Astrocyte of the cerebellum (primary cell): Measurements from ENCODE around the gene ATP13A3.

Experiments
- DNase-seq: peaks from one replicate; pipeline ENCODE4 v3.0.0-alpha.2; 2011; ENCODE audit warnings: low read depth
- H3K4me3 ChIP-seq: 2 replicates; pipeline ENCODE4 v1.5.1; 2011; ENCODE audit warnings: mild to moderate bottlenecking, low read depth, low read length, moderate library complexity
- in situ Hi-C: cut with HindIII; loops from 2 replicates; pipeline ENCODE4 v1.10.0; 2017; ENCODE audit warnings: low sequenced_read_pairs
- TF ChIP-seq, protein P1 (sequence below): IDR thresholded peaks from 2 replicates; pipeline ENCODE4 v1.5.1; 2012; ENCODE audit warnings: low read length, low read depth, moderate library complexity, mild to moderate bottlenecking; ENCODE audit errors: missing control alignments

ATP13A3 gene

DNA sequence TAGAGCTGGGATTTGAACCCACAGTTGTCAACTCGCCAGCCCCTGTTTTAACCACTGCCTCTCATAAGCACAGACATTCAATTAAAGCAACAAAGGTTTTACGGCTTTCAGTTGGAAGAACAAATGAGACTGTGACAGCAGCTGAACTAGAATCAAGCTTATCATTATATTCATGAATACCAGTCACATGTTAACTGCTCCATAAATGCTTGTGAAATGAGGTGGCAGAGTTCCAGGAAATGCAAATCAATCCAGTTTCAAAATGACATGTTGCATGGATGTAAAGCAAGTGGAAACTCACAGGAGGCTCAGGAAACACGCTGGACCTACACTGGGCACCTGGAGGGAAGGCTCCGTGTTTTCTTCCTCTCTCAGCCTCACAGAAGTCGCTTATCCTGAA lies 91.6 kb downstream of the ATP13A3 start:
- in situ Hi-C loops, result no loop called here
- no peak overlapping the region for H3K4me3 ChIP-seq
- no peak for DNase-seq
- TF ChIP-seq, protein P1, sequence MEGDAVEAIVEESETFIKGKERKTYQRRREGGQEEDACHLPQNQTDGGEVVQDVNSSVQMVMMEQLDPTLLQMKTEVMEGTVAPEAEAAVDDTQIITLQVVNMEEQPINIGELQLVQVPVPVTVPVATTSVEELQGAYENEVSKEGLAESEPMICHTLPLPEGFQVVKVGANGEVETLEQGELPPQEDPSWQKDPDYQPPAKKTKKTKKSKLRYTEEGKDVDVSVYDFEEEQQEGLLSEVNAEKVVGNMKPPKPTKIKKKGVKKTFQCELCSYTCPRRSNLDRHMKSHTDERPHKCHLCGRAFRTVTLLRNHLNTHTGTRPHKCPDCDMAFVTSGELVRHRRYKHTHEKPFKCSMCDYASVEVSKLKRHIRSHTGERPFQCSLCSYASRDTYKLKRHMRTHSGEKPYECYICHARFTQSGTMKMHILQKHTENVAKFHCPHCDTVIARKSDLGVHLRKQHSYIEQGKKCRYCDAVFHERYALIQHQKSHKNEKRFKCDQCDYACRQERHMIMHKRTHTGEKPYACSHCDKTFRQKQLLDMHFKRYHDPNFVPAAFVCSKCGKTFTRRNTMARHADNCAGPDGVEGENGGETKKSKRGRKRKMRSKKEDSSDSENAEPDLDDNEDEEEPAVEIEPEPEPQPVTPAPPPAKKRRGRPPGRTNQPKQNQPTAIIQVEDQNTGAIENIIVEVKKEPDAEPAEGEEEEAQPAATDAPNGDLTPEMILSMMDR, result no peak

DNA sequence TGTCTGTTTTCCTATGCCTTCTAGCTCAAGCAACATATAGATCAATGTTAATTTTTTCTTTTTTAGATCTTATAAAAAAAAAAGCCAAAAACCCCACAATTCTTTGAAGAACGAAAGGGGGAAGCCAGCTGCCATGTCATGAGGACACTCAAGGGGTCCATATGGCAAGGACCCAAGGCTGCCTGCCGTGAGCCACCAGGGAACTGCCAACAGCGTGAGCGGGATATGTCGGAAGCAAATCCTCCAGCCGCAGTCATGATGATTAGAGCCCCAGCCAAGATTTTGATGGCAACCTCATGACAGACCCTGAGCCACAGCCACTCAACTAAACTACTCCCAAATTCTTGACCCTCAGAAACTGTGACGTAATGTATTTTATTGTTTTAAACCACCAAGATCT lies 94.2 kb downstream of the ATP13A3 start:
- in situ Hi-C loops, result no loop called here
- TF ChIP-seq, protein P1, result no peak
- no peak for DNase-seq
- H3K4me3 ChIP-seq, result no peak overlapping the region

DNA sequence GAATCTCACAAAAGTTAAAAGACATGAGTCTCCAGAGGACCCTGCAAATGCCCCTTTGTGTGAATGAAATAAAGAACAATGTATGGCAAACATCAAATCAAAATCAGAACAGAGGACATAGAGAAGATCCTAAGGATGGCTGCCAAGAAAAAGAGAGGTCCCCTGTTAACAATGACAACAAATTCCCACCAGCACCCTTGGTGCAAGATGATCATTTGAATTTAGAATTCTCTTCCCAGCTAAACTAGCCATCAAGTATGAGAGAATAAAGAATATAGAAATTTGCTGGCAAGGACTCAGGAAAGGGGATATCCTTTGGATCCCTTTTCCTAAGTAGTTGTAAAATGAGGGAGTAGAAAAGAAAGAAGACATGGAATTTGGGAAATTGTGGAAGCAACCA lies 96.0 kb downstream of the ATP13A3 start:
- TF ChIP-seq, protein P1, result no peak
- no peak for DNase-seq
- in situ Hi-C loops, result no loop called here
- no peak overlapping the region for H3K4me3 ChIP-seq

DNA sequence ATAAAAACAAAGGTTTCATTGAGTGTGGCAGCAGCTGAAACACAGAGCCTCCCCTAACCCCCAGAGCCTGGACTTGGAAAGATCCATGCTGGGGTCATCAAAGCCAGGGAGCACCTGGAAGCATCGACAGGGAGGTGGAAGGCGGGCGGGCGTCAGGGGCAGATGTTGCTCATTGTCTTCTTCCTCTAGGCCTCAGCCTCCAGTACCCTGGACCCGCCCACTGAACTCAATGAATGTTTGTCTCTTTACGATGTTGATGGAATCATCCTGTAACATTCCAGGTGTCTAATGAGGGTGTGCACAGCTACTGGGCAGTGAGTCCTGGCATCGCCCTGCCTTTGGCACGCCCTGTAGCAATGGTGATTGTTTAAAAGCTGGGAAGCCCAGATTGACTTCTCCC lies 97.5 kb downstream of the ATP13A3 start:
- in situ Hi-C loops, result no loop called here

DNA sequence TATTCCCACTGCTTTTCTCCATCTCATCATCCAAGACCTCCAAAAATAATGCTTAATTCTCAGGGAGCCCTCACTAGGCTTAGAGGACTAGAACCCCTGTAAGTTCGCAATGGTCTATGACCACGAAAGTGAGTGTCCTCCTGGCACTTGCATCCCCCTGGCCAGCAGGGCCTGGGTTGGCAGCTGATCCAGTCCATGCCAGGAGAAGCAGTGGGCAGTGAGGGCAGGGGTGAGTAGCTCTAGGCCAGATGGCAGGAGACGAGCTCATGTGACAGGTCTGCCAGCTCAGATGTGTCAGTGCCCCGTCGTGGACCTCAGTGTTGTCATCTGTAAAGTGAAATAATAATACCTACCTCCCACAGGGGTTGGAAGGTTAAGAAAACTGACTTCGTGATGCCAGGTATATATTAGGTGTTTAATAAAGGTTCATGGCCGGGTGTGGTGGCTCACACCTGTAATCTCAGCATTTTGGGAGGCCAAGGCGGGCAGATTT lies 98.8 kb downstream of the ATP13A3 start:
- TF ChIP-seq, protein P1, result no peak
- in situ Hi-C loops, result no loop called here

More for the DNA sequence above, 97.5 kb downstream of the ATP13A3 start:
- no peak for DNase-seq
- H3K4me3 ChIP-seq, result no peak overlapping the region
- TF ChIP-seq, protein P1, result no peak

DNA sequence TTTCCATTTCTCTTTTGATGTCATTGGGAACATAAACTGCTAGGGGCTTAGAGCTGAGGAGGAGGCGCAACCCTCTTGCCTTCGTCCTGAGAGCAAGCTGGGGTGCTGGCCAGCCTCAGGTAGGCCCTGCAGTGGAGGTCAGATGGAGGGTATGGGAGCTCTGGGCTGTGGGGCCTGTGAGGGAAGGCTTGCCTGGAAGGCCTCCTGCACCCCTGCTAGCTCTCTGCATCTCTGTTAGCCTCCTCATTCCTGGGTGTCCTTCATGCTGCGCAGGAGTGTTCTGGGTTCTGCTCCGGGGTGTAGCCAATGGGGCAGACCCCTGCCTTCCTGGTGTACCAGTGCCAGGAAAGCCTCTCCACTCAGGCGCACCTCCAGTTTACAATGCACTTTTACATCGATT lies 99.5 kb downstream of the ATP13A3 start:
- in situ Hi-C loops, result no loop called here
- no peak overlapping the region for H3K4me3 ChIP-seq
- TF ChIP-seq, protein P1, result no peak
- no peak for DNase-seq

More for the DNA sequence above, 98.8 kb downstream of the ATP13A3 start:
- no peak for DNase-seq
- H3K4me3 ChIP-seq, result no peak overlapping the region

DNA sequence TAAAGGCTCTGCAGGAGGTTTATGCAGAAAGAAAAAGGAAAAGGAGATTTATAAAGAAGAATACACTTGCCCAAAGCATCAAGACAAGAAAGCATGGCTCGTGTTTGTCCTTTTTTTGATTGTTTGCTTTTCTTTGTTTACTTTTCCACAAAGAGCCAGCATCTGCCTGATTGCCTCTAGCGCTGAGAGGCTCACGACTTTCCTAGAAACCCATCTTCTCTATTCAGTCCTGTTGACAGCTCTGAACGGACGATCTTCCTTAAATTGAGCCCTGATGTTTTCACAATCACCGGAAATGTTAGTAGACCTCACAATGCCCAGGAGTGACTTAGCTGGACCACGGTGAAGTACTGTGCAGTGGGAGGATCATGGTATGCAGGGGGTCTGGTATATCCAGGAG lies 100.2 kb downstream of the ATP13A3 start:
- TF ChIP-seq, protein P1, result no peak
- in situ Hi-C loops, result no loop called here
- H3K4me3 ChIP-seq, result no peak overlapping the region
- no peak for DNase-seq
